GM19035 (cell line): ENCODE results near the gene FAXC.
A peak's percentile ranks its signal among the peaks of the same experiment; 100 is the strongest.
"Not testable (repeated sequence)": the region's sequence is repeated elsewhere in the genome, so short reads cannot be mapped to it uniquely, and the experiment has no call there.

Experiments used
- ATAC-seq: cut with Tn5 transposase; IDR thresholded peaks from one replicate; pipeline ENCODE4 v1.9.1; 2021; ENCODE audit not compliant: unreplicated experiment

FAXC gene

DNA sequence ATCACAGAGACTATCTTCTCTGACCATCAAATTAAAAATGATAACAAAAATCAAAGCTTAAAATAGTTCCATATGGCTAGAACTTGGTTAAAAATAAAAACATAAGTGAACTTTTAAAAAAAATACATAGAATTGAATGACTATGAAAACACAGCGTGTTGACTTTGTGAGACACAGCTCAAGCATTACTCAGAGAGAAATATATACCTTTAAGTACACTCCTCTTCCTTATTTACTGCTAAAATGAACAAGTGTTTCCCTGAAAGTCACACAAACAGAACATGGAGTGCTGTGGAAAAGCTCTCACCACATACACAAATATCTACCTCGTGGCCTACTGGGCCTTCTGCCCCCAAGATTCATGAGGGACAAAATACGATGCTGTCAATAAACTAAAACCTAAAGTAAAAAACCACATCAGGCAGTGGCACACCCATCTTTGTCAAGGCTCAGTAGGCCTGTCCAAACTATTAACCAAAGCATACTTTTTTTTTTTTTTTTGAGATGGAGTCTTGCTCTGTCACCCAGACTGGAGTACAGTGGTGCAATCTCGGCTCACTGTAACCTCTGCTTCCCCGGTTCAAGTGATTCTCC, 7.5 kb downstream of the FAXC start:
- no peak for ATAC-seq

DNA sequence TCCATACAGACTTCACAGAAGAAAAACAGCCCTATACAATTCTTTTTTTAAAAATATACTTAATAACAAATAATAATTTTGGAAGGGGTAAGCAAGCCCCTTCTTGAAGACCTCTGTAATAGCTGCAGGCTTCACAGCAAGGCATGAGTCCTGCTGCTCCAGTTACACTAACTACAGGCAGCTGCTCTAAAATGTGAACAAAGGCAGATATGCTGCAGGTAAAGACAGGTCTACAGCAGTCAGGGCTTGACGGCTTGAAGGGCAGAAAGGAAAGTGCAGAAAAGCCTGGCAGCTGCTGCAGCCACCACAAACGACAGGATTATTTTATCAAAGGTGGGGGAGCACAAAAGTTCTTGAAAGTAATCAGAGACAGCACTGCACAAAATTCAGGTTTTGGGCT, 11.3 kb downstream of the FAXC start:
- no peak for ATAC-seq

- ATAC-seq = not testable (repeated sequence)
Observed at GRCh38 chr6:99335298-99335697, 14.2 kb downstream of the FAXC start.

DNA sequence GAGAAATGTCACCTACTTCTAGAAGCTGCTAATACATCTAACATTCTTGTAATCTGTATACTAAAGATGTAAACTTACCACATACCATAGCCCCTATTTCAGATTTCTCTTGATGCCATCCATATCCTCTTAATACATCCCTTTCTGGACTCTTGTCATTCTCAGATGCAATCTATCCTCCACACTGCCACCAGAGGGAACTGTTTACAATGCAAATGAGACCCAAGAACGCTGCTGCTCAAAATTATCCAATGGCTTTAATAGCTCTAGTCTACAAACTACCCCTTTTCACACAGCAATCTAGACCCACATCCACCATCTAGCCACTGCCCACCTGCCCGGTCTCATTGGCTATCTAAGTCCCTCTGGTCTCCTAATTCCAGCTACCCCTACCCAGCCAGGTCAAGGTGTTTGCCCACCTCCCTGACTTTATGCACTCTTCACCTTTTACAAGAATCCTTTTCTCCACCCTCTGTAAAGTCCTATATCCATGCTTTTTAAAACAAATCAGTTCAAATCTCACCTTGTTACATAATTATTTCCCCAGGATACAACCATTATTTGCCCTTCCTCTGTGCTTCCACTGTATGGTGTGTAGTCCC, 14.8 kb downstream of the FAXC start:
- peak; percentile 37 for ATAC-seq

DNA sequence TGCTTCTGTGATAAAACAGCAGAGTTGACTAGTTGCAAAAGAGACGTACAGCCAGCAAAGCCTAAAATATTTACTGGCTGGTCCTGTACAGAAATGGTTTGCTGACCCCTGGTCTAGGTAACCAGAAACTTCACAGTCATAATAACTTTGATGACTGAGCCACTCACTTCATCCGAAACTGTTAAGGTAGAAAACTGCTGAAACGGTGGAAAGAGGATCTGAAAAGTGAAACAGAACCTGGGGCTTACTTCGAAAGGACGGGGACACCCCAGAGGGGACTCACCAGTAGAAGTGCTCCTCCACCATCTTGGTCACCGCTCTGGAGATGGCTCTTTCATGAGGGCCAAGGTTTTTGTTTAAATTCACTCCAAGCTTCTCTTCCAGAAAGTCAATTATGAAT, 16.4 kb downstream of the FAXC start:
- ATAC-seq = peak; percentile 91

- ATAC-seq = no peak
Observed at GRCh38 chr6:99331531-99331930, 17.9 kb downstream of the FAXC start.

- peak; percentile 70 for ATAC-seq
Observed at GRCh38 chr6:99330159-99330558, 19.3 kb downstream of the FAXC start.

GRCh38 chr6:99324996-99325395, 24.5 kb downstream of the FAXC start:
- ATAC-seq = no peak

DNA sequence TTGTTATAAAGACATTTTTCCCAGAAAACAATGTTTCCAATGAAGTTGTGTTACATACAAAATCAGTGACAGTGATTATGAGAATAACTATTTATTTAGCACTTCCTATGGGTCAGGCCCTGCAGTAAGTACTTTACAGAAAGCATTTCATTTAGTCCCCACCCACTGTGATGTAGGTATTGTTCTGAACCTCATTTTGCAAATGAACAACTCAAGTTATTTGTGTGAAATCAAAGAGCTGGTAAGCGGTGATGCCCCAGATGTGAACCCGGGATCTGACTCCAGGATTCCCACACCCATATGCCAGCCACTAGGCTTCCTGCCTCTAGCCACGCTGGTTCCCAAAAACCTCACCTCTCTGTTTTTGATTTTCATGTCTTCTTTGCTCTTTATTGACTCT, 30.9 kb downstream of the FAXC start:
- ATAC-seq = no peak

- no peak for ATAC-seq
Observed at GRCh38 chr6:99312354-99312753, 37.1 kb downstream of the FAXC start.

GRCh38 chr6:99310553-99310952, 38.9 kb downstream of the FAXC start:
- no peak for ATAC-seq

DNA sequence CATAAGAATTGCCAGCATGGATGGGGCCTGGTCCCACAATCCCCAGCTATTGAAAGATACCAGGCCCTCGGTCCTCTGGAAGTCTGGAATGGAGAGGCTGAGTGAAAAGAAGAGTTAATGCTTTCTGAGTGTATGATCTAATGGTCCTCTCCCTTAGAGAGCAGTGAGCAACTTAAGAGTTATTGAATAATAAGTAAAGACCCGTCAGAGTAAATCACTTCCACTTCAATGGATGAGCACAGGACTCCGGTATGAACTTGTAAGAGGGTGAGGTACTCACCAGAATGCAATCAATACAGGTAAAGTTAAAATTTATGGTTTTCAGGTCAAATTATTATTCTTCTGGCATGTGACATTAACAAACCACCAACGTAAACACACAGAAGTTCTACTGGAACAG, 39.9 kb downstream of the FAXC start:
- no peak for ATAC-seq

DNA sequence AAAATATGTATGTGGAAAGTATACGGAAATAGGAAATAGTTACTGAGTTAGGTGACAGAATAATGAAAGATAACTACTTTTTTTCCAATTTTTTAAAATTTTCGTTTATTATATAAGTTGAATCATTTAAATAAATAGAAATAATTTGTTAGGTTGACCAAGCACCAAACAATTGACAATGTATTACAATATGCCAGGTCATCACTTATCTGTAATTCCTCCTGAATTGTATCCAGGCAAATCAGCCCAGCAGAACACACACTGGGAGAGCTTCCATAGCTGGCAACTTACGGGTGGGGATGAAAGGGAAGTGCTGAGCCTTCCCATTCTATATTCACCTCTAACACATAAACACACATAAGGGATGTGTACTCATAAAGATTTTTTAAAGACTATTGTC, 40.7 kb downstream of the FAXC start:
- ATAC-seq = no peak

DNA sequence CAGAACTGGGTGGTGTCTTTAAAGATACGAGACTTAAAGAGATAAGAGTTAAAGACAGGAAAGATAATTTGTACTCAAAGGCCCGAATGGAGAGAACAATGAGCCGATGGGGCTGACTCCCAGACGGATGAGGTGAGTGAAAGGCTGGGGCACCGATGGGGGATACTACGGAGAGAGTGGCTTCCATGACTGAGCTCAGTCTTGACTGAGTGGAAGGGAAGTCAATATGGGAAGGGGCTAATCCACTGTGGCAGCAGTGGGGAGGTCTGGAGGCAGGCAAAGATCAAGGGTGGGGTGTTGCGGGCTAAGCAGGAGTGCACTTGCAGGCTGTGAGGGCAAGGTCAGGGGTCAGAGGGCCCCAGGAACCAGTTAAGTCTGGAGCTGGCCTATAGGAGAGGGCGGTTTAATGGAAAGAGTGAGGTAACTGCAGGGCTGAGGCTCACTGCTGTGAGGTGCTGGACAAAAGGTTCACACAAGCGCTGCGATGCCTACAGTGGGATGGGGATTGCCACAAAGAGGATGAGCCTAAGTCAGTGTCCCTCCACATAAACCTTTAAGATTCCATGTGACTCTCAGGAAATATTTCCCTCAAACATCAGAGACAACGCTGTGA, 42.1 kb downstream of the FAXC start:
- no peak for ATAC-seq

- ATAC-seq = no peak
Observed at GRCh38 chr6:99306341-99306740, 43.1 kb downstream of the FAXC start.

DNA sequence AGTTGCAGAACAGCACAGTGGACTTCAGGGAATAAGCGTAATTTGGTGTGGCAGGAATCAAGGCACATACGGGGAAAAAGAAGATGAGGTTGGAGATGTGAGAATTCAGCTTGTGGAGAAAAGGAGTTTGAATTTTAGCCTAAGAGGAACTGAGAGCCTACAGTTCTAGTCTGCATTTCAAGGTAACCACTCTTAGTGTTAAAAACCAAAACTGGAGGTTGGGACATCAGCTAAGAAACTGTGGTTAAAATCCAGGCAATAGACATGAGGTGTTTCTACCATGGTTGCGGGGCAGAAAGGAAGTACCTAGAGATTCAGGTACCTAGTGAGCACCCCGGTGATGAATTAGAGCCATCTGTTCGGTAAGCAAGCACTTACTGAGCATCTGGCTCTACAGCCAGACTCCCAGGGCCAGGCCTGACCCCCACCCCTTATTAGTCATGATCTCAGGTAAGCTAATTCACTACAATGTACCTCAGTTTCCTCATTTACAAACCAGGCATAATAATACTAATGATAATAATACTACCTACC, 44.4 kb downstream of the FAXC start:
- ATAC-seq = no peak

DNA sequence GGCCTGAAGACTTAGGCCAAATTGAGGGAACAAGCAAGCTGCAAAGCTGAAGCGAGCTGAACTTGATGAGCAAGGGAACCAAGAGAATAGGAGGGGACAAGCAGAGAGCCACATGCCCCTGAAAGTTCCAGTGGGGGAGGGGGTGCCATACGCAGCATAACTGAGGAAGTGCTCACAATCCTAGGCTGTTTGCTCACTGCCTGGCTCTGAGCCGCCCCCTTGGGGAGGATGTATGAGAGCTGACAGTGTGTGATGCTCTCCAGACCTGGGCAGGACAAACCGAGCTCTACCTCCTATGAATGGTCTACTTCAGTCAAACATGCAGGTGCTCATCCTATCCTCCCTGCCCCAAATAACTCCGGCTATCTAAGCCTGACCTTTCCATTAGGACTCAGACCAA, 52.1 kb downstream of the FAXC start:
- ATAC-seq = no peak

DNA sequence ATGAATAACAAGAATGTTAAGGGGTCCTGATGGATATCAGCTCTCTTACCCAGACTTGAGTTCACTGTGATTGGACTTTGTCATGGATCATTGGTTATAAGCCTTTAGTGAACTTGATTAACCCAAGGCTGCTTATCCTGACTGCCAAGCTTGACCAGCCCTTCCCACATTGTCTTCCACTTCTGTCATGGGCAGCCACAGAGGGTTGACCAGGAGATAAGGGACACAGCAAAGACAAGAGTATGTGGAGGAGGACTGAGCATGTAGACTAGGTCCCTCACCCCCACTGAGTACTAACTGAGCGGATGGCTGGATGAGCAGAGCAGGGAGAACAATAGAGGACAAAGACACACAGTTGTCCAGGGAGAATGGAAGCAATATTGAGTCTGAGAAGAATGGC, 52.5 kb downstream of the FAXC start:
- no peak for ATAC-seq

- no peak for ATAC-seq
Observed at GRCh38 chr6:99296261-99296660, 53.2 kb downstream of the FAXC start.

DNA sequence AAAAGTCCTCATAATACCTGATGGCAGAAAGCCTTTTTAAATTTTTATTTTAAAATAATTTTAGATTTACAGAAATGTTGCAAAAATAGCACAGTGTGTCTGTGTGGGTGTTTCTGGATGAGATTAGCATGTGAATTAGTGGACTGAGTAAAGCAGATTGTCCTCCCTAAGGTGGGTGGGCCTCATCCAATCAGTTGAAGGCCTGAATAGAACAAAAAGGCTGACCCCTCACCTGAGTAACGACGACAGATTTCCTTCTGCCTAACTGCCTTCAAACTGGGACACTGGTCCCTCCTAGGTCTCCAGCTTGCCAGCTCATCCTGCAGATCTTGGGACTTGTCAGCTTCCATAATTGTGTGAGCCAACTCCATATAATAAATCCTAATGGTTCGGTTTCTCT, 54.2 kb downstream of the FAXC start:
- no peak for ATAC-seq

GRCh38 chr6:99294786-99295185, 54.7 kb downstream of the FAXC start:
- no peak for ATAC-seq

DNA sequence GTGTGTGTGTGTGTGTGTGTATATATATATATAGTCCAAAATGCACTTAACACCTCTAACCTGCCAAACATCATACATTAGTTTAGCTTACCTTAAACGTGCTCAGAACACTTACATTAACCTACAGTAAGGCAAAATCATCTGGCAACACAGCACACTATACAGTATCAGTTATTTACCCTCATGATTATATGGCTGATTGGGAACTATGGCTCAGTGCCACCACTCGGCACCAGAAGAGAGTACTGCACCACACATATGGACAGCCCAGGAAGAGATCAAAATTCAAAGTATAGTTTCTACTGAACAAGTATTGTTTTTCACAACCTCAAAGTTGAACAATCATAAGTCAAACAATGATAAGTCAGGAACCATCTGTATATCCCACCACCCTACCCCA, 59.8 kb downstream of the FAXC start:
- ATAC-seq = no peak

GRCh38 chr6:99288668-99289067, 60.8 kb downstream of the FAXC start:
- no peak for ATAC-seq
